Activated CD4-positive, alpha-beta memory T cell treated with anti-CD3 and anti-CD28 coated beads for 36 hours (primary cell): ENCODE results near the gene AURKAIP1. TPM values are rescaled to one million over a fixed set of nuclear protein-coding genes. Genes with fewer than 3 reads are reported as not detected.
A peak's percentile ranks its signal among the peaks of the same experiment; 100 is the strongest.

Experiments
- CTCF ChIA-PET: fragments of 350-600 bp; sonication (Branson Sonifier 250); formaldehyde crosslinking; loops from one replicate; lab custom pipeline; 2021; ENCODE audit warnings: antibody characterized with exemption, inconsistent platforms; lab: Charles Lee
- POLR2A ChIA-PET: fragments of 350-600 bp; sonication (Branson Sonifier 250); formaldehyde crosslinking; loops from one replicate; lab custom pipeline; 2021; ENCODE audit warnings: antibody characterized with exemption; lab: Charles Lee
- DNase-seq: peaks from one replicate; pipeline ENCODE4 v3.0.0-alpha.2; 2020
- H3K27ac Mint-ChIP-seq: one replicate; pipeline ENCODE4 v1.8.0; 2021; ENCODE audit warnings: mixed read lengths
- H3K27me3 Mint-ChIP-seq: one replicate; pipeline ENCODE4 v1.8.0; 2021; ENCODE audit warnings: mixed read lengths
- H3K36me3 Mint-ChIP-seq: one replicate; pipeline ENCODE4 v1.8.0; 2021; ENCODE audit warnings: mixed read lengths
- H3K4me1 Mint-ChIP-seq: one replicate; pipeline ENCODE4 v1.8.0; 2021; ENCODE audit warnings: low read depth, mixed read lengths
- H3K4me3 Mint-ChIP-seq: one replicate; pipeline ENCODE4 v1.8.0; 2021; ENCODE audit warnings: mild to moderate bottlenecking, mixed read lengths
- H3K9me3 Mint-ChIP-seq: one replicate; pipeline ENCODE4 v1.8.0; 2021; ENCODE audit warnings: mixed read lengths
- intact Hi-C: fragments of 100-400 bp; cut with micrococcal nuclease; formaldehyde crosslinking; loops from one replicate; pipeline ENCODE4 v1.15.1; 2023
- microRNA-seq: library from miRNA; unstranded; fragments of <30 nt; microRNA quantifications from one replicate; pipeline ENCODE4 v1.2.0, GENCODE V29; 2022; ENCODE audit warnings: borderline number of aligned reads, borderline microRNAs expressed, borderline replicate concordance
- total RNA-seq, 2 experiments: library from RNA; stranded (reverse); gene quantifications; one replicate each; pipeline ENCODE4 v1.2.3, GENCODE V29; 2021

The AURKAIP1 gene
- total RNA-seq, 2 experiments from 2014 or later, result 124 to 131 TPM

- ChIA-PET CTCF (interaction anchor here (1.0 kb wide), 1 partner anchor 47 kb away, joined by 4 read pairs; no protein-coding TSS in a partner anchor), POLR2A (no interaction called here)
- intact Hi-C loops, result no loop called here
- peak overlapping the region; percentile 81 for H3K27ac Mint-ChIP-seq
- peaks cover 31% of the 10 kb centered on the region for H3K4me1 Mint-ChIP-seq
- peaks cover 9% of the 10 kb centered on the region for H3K36me3 Mint-ChIP-seq
- no peaks in the 10 kb centered on the region for H3K9me3 Mint-ChIP-seq
- DNase-seq, result no peak
- H3K27me3 Mint-ChIP-seq, result no peaks in the 10 kb centered on the region
- H3K4me3 Mint-ChIP-seq, result peak overlapping the region; percentile 86
Observed at GRCh38 chr1:1324084-1324523, 50.9 kb downstream of the AURKAIP1 start.

Small RNA genes lying within 50 kb of the gene (microRNA-seq; reads per million reads assigned to microRNA genes)
- not detected for gene MIR6808

Other genes starting within 250 kb of the AURKAIP1 start
- not detected for gene TTLL10, start 201.3 kb downstream of the AURKAIP1 start, total RNA-seq
- 100 to 1,000 TPM; 375 to 387 TPM for gene TNFRSF18, start 168.6 kb downstream of the AURKAIP1 start, total RNA-seq
- 1,000 to 10,000 TPM; 1,003 to 1,005 TPM for gene TNFRSF4, start 161.1 kb downstream of the AURKAIP1 start, total RNA-seq
- 100 to 1,000 TPM; 302 to 305 TPM for gene SDF4, start 143.2 kb downstream of the AURKAIP1 start, total RNA-seq
- gene B3GALT6, start 143.0 kb downstream of the AURKAIP1 start, total RNA-seq, result 10 to 100 TPM; 14.6 to 15.5 TPM
- gene C1QTNF12, start 128.5 kb downstream of the AURKAIP1 start, total RNA-seq, result 1 to 10 TPM; 3.8 to 4.2 TPM
- 10 to 100 TPM; 58.7 to 61.6 TPM for gene UBE2J2, start 101.4 kb downstream of the AURKAIP1 start, total RNA-seq
- gene SCNN1D, start 94.8 kb downstream of the AURKAIP1 start, total RNA-seq, result 1 to 10 TPM; 4.9 to 7.2 TPM
- 10 to 100 TPM; 31.8 to 32.0 TPM for gene ACAP3, start 67.3 kb downstream of the AURKAIP1 start, total RNA-seq
- gene PUSL1, start 66.6 kb downstream of the AURKAIP1 start, total RNA-seq, result 10 to 100 TPM; 19.7 to 23.1 TPM
- 100 to 1,000 TPM; 107 to 120 TPM for gene INTS11, start 50.5 kb downstream of the AURKAIP1 start, total RNA-seq
- gene CPTP, start 50.4 kb downstream of the AURKAIP1 start, total RNA-seq, result 10 to 100 TPM; 12.1 to 13.1 TPM
- under 1 TPM in 1 of 2 experiments, not detected in 1; 0.10 TPM for gene TAS1R3, start 43.9 kb downstream of the AURKAIP1 start, total RNA-seq
- gene DVL1, start 25.8 kb downstream of the AURKAIP1 start, total RNA-seq, result 10 to 100 TPM; 37.6 to 38.6 TPM
- under 1 TPM in 1 of 2 experiments, not detected in 1; 0.19 TPM for gene MXRA8, start 16.7 kb downstream of the AURKAIP1 start, total RNA-seq
- 100 to 1,000 TPM in 1 of 2 experiments, 10 to 100 TPM in 1; 96.0 to 108 TPM for gene CCNL2, start 24.1 kb upstream of the AURKAIP1 start, total RNA-seq
- 100 to 1,000 TPM; 122 to 123 TPM for gene MRPL20, start 32.1 kb upstream of the AURKAIP1 start, total RNA-seq
- not detected for gene ANKRD65, start 46.1 kb upstream of the AURKAIP1 start, total RNA-seq
- under 1 TPM; 0.69 to 0.92 TPM for gene VWA1, start 60.5 kb upstream of the AURKAIP1 start, total RNA-seq
- gene ATAD3C, start 74.5 kb upstream of the AURKAIP1 start, total RNA-seq, result 1 to 10 TPM; 1.2 to 1.7 TPM
- 10 to 100 TPM; 35.4 to 36.3 TPM for gene ATAD3B, start 96.6 kb upstream of the AURKAIP1 start, total RNA-seq
- gene ATAD3A, start 137.0 kb upstream of the AURKAIP1 start, total RNA-seq, result 10 to 100 TPM; 45.7 to 46.7 TPM
- under 1 TPM in 1 of 2 experiments, not detected in 1; 0.29 TPM for gene TMEM240, start 165.4 kb upstream of the AURKAIP1 start, total RNA-seq
- 100 to 1,000 TPM; 106 to 107 TPM for gene SSU72, start 199.7 kb upstream of the AURKAIP1 start, total RNA-seq
- gene FNDC10, start 224.9 kb upstream of the AURKAIP1 start, total RNA-seq, result 1 to 10 TPM; 1.5 to 1.6 TPM
- 10 to 100 TPM; 31.1 to 36.1 TPM for gene MIB2, start 240.3 kb upstream of the AURKAIP1 start, total RNA-seq